Smooth muscle cell (in vitro differentiated cells): Measurements from ENCODE around the gene C5orf63. TPM values are rescaled to one million over a fixed set of nuclear protein-coding genes. Genes with fewer than 3 reads are reported as not detected.
"Not testable (repeated sequence)": the region's sequence is repeated elsewhere in the genome, so short reads cannot be mapped to it uniquely, and the experiment has no call there.

Source experiments
- DNase-seq: peaks from one replicate; lab custom pipeline; 2025; ENCODE audit not compliant: unreplicated experiment; lab: John Stamatoyannopoulos, UW
- H2AFZ ChIP-seq: fragments of 200-600 bp; sonication (generic); 2 replicates; pipeline ENCODE4 v1.6.0; 2016; ENCODE audit warnings: antibody characterized with exemption, low read depth, mild to moderate bottlenecking
- H3F3A ChIP-seq: fragments of 200-600 bp; sonication (generic); 2 replicates; pipeline ENCODE4 v1.6.0; 2017; ENCODE audit warnings: antibody characterized with exemption, low read depth
- H3K27ac ChIP-seq: fragments of 200-600 bp; sonication (generic); 2 replicates; pipeline ENCODE4 v1.5.1; 2016; ENCODE audit warnings: low read depth, mild to moderate bottlenecking
- H3K27me3 ChIP-seq: fragments of 200-600 bp; sonication (generic); 2 replicates; pipeline ENCODE4 v1.6.1; 2016; ENCODE audit warnings: low read depth, mild to moderate bottlenecking
- H3K36me3 ChIP-seq: fragments of 200-600 bp; sonication (generic); 2 replicates; pipeline ENCODE4 v1.5.1; 2016; ENCODE audit warnings: low read depth
- H3K4me1 ChIP-seq: fragments of 200-600 bp; sonication (generic); 2 replicates; pipeline ENCODE4 v1.5.1; 2016; ENCODE audit warnings: low read depth
- H3K4me2 ChIP-seq: fragments of 200-600 bp; sonication (generic); 2 replicates; pipeline ENCODE4 v1.6.0; 2016; ENCODE audit warnings: mild to moderate bottlenecking
- H3K4me3 ChIP-seq: fragments of 200-600 bp; sonication (generic); 2 replicates; pipeline ENCODE4 v1.5.1; 2016; ENCODE audit warnings: mild to moderate bottlenecking
- H3K79me2 ChIP-seq: fragments of 200-600 bp; sonication (generic); 2 replicates; pipeline ENCODE4 v1.6.0; 2016; ENCODE audit warnings: low read depth, mild to moderate bottlenecking
- H3K9ac ChIP-seq: fragments of 200-600 bp; sonication (generic); 2 replicates; pipeline ENCODE4 v1.6.0; 2016; ENCODE audit warnings: low read depth
- H3K9me3 ChIP-seq: fragments of 200-600 bp; sonication (generic); replicated peaks from 2 replicates; pipeline ENCODE4 v1.5.1; 2016; ENCODE audit warnings: low read depth
- H4K20me1 ChIP-seq: fragments of 200-600 bp; sonication (generic); 2 replicates; pipeline ENCODE4 v1.6.0; 2016; ENCODE audit warnings: low read depth
- CTCF ChIP-seq: fragments of 200-600 bp; sonication (generic); IDR thresholded peaks from 2 replicates; pipeline ENCODE4 v1.5.1; 2017; ENCODE audit warnings: borderline replicate concordance, mild to moderate bottlenecking, antibody characterized with exemption; ENCODE audit not compliant: insufficient read depth, poor library complexity, severe bottlenecking
- WGBS: methylation state at CpG from one replicate; pipeline ENCODE4 v1.1.7; 2016; ENCODE audit warnings: low lambda C conversion rate; 5-methylcytosine and 5-hydroxymethylcytosine counted together
- polyA plus RNA-seq: library from polyadenylated mRNA; unstranded; fragments of >200 nt; fragmentation: Nextera tagmentation; extraction: Ambion mirVana; gene quantifications from 2 replicates; pipeline ENCODE4 v1.2.1, GENCODE V29; 2016
- total RNA-seq: library from RNA; depleted of rRNA; stranded (reverse); fragments of >200 nt; gene quantifications from 2 replicates; pipeline ENCODE4 v1.2.3, GENCODE V29; 2014

C5orf63 gene
- total and polyA plus RNA-seq, 2 experiments from 2014 or later = 2.1 TPM; not detected in 1

GRCh38 chr5:127008300-127008975, 64.9 kb downstream of the C5orf63 start:
- Histone ChIP-seq H3K9me3 (no peaks in the 10 kb centered on the region), H3K4me1 (peaks cover 3% of the 10 kb centered on the region), H3K79me2 (peaks cover 12% of the 10 kb centered on the region), H3K27ac (no peak overlapping the region), H4K20me1 (no peaks in the 10 kb centered on the region), H3K4me2 (no peak overlapping the region), H2AFZ (no peak overlapping the region), H3K27me3 (no peaks in the 10 kb centered on the region), H3K9ac (no peak overlapping the region), H3F3A (no peaks in the 10 kb centered on the region), H3K4me3 (no peak overlapping the region), H3K36me3 (no peaks in the 10 kb centered on the region)
- 91% methylated on average over 6 of the region's 6 CpGs for WGBS
- no peak for DNase-seq
- TF ChIP-seq CTCF = no peak

- Histone ChIP-seq H3K9ac (no peak overlapping the region), H3K36me3 (no peaks in the 10 kb centered on the region), H2AFZ (no peak overlapping the region), H4K20me1 (no peaks in the 10 kb centered on the region), H3K27me3 (no peaks in the 10 kb centered on the region), H3K79me2 (peaks cover 12% of the 10 kb centered on the region), H3K4me2 (no peak overlapping the region), H3K4me1 (peaks cover 4% of the 10 kb centered on the region), H3K9me3 (no peaks in the 10 kb centered on the region), H3K4me3 (no peak overlapping the region), H3F3A (no peaks in the 10 kb centered on the region), H3K27ac (no peak overlapping the region)
- 88% methylated on average over 1 of the region's 1 CpG for whole genome bisulfite sequencing
- no peak for TF ChIP-seq CTCF
- no peak for DNase-seq
Observed at GRCh38 chr5:127007522-127007921, 65.8 kb downstream of the C5orf63 start.

- no peaks in the 10 kb centered on the region for H3K27me3 ChIP-seq
- WGBS = 95% methylated on average over 5 of the region's 5 CpGs
- no peak overlapping the region for H3K4me3 ChIP-seq
- peaks cover 12% of the 10 kb centered on the region for H3K79me2 ChIP-seq
- H3K4me1 ChIP-seq = peaks cover 4% of the 10 kb centered on the region
- H3K9me3 ChIP-seq = no peaks in the 10 kb centered on the region
- no peak for DNase-seq
- H4K20me1 ChIP-seq = no peaks in the 10 kb centered on the region
- H2AFZ ChIP-seq = no peak overlapping the region
- H3K9ac ChIP-seq = no peak overlapping the region
- H3F3A ChIP-seq = peaks cover under 1% of the 10 kb centered on the region
- no peak overlapping the region for H3K4me2 ChIP-seq
- no peaks in the 10 kb centered on the region for H3K36me3 ChIP-seq
- no peak for TF ChIP-seq CTCF
- H3K27ac ChIP-seq = no peak overlapping the region
Observed at GRCh38 chr5:127006744-127007143, 66.6 kb downstream of the C5orf63 start.

- H3K27me3 ChIP-seq, DNase-seq, H3K4me2 ChIP-seq, H2AFZ ChIP-seq, H3K9ac ChIP-seq, H3K4me1 ChIP-seq, H3F3A ChIP-seq, H3K9me3 ChIP-seq, H4K20me1 ChIP-seq, H3K36me3 ChIP-seq, H3K27ac ChIP-seq, H3K4me3 ChIP-seq: not testable (repeated sequence)
- WGBS = 89% methylated on average over 3 of the region's 3 CpGs
- H3K79me2 ChIP-seq = peaks cover 12% of the 10 kb centered on the region
Observed at GRCh38 chr5:127005282-127005681, 68.0 kb downstream of the C5orf63 start.
